RWPE2 (cell line): ENCODE data around the gene SDR42E2.
"Not testable (repeated sequence)": the region's sequence is repeated elsewhere in the genome, so short reads cannot be mapped to it uniquely, and the experiment has no call there.

Experiments used
- ATAC-seq: fragments of 200-7000 bp; cut with Tn5 transposase; 3 replicates; pipeline ENCODE4 v1.9.1; 2021; ENCODE audit warnings: low read depth
- DNase-seq: peaks from one replicate; pipeline ENCODE4 v3.0.0-alpha.2; 2020; ENCODE audit warnings: low spot score
- H3K27ac ChIP-seq: fragments of 450-650 bp; 2 replicates; pipeline ENCODE4 v1.5.1; 2017; ENCODE audit warnings: mild to moderate bottlenecking; ENCODE audit not compliant: poor library complexity, severe bottlenecking
- H3K27me3 ChIP-seq: fragments of 250-450 bp; sonication (Bioruptor Pico); 2 replicates; pipeline ENCODE4 v1.5.1; 2021; ENCODE audit warnings: mild to moderate bottlenecking, moderate library complexity; ENCODE audit not compliant: insufficient read depth, poor library complexity, severe bottlenecking
- H3K36me3 ChIP-seq: fragments of 250-450 bp; sonication (Bioruptor Pico); 2 replicates; pipeline ENCODE4 v1.5.1; 2020; ENCODE audit warnings: low read depth, mild to moderate bottlenecking, moderate library complexity
- H3K4me1 ChIP-seq: fragments of 250-450 bp; sonication (Bioruptor Pico); 2 replicates; pipeline ENCODE4 v1.5.1; 2021; ENCODE audit warnings: mild to moderate bottlenecking, moderate library complexity; ENCODE audit not compliant: insufficient read depth, poor library complexity, severe bottlenecking
- H3K4me3 ChIP-seq: fragments of 250-450 bp; sonication (Bioruptor Pico); 2 replicates; pipeline ENCODE4 v1.5.1; 2021; ENCODE audit warnings: mild to moderate bottlenecking, moderate library complexity; ENCODE audit not compliant: severe bottlenecking
- H3K9me3 ChIP-seq: fragments of 250-450 bp; sonication (Bioruptor Pico); 2 replicates; pipeline ENCODE4 v1.5.1; 2021; ENCODE audit warnings: mild to moderate bottlenecking, moderate library complexity; ENCODE audit not compliant: severe bottlenecking
- CTCF ChIP-seq: fragments of 450-650 bp; IDR thresholded peaks from one replicate; pipeline ENCODE4 v1.5.1; 2017; ENCODE audit warnings: mild to moderate bottlenecking, moderate library complexity; ENCODE audit not compliant: poor library complexity, severe bottlenecking

The SDR42E2 gene

GRCh38 chr16:22123146-22123545 is 39.2 kb upstream of the SDR42E2 start:
- DNase-seq (no peak), ATAC-seq (no peak)
- TF ChIP-seq CTCF, result no peak
- H3K27me3 ChIP-seq, result no peaks in the 10 kb centered on the region
- no peak overlapping the region for H3K4me3 ChIP-seq
- no peaks in the 10 kb centered on the region for H3K4me1 ChIP-seq
- no peaks in the 10 kb centered on the region for H3K36me3 ChIP-seq
- no peak overlapping the region for H3K27ac ChIP-seq
- H3K9me3 ChIP-seq, result no peaks in the 10 kb centered on the region

- Histone ChIP-seq H3K4me1 (no peaks in the 10 kb centered on the region), H3K4me3 (no peak overlapping the region), H3K27ac (no peak overlapping the region), H3K27me3 (no peaks in the 10 kb centered on the region), H3K9me3 (no peaks in the 10 kb centered on the region), H3K36me3 (no peaks in the 10 kb centered on the region)
- TF ChIP-seq CTCF, result no peak
- DNase-seq (no peak), ATAC-seq (no peak)
These were observed 38.4 kb upstream of the SDR42E2 start for GRCh38 chr16:22123759-22124490.

GRCh38 chr16:22124583-22125284 is 37.6 kb upstream of the SDR42E2 start:
- DNase-seq, result no peak
- no peaks in the 10 kb centered on the region for H3K36me3 ChIP-seq
- no peaks in the 10 kb centered on the region for H3K9me3 ChIP-seq
- H3K4me3 ChIP-seq, result no peak overlapping the region
- no peak for ATAC-seq
- no peaks in the 10 kb centered on the region for H3K27me3 ChIP-seq
- TF ChIP-seq CTCF, result no peak
- no peak overlapping the region for H3K27ac ChIP-seq
- no peaks in the 10 kb centered on the region for H3K4me1 ChIP-seq

GRCh38 chr16:22126037-22126558 is 36.2 kb upstream of the SDR42E2 start:
- Histone ChIP-seq H3K4me1 (no peaks in the 10 kb centered on the region), H3K27ac (no peak overlapping the region), H3K9me3 (no peaks in the 10 kb centered on the region), H3K4me3 (no peak overlapping the region), H3K27me3 (no peaks in the 10 kb centered on the region), H3K36me3 (no peaks in the 10 kb centered on the region)
- DNase-seq, result no peak
- no peak for TF ChIP-seq CTCF
- ATAC-seq, result no peak

GRCh38 chr16:22128537-22128936 is 33.8 kb upstream of the SDR42E2 start:
- DNase-seq, H3K27ac ChIP-seq, H3K9me3 ChIP-seq, H3K4me3 ChIP-seq, H3K36me3 ChIP-seq, H3K4me1 ChIP-seq, ATAC-seq, H3K27me3 ChIP-seq: not testable (repeated sequence)
